ENCODE results near the gene ANTXR2. TPM values are rescaled to one million over a fixed set of nuclear protein-coding genes. Genes with fewer than 3 reads are reported as not detected.

Gene ANTXR2
- total and polyA plus RNA-seq, 2 of the 13 experiments (the other 11 are each of a cell fraction or from before 2014, with no cell fraction given) = 4.6 to 14.5 TPM

- Histone ChIP-seq H3K9ac (ENCODE audit: insufficient read depth, low read depth, low read length) (no peak overlapping the region), H2AFZ (ENCODE audit: low read length) (no peak overlapping the region), H3K27me3 (ENCODE audit: control insufficient read depth in 1 of 2, insufficient read depth in 2 of 2, low read length in 2 of 2) (no peaks in the 10 kb centered on the region), H3K79me2 (ENCODE audit: insufficient read depth, low read length) (no peaks in the 10 kb centered on the region), H4K20me1 (ENCODE audit: insufficient read depth, low read length) (no peaks in the 10 kb centered on the region), H3K36me3 (replicated peaks in 1 of 2; ENCODE audit: control insufficient read depth in 1 of 2, insufficient read depth in 2 of 2, low read length in 2 of 2) (no peaks in the 10 kb centered on the region), H3K4me1 (ENCODE audit: insufficient read depth, low read length) (no peaks in the 10 kb centered on the region), H3K4me2 (ENCODE audit: low read depth, low read length) (no peak overlapping the region), H3K27ac (ENCODE audit: extremely low read length, insufficient read depth, low read length) (no peak overlapping the region), H3K4me3 (replicated peaks in 1 of 3; ENCODE audit: insufficient read depth in 1 of 3, low read depth in 2 of 3, low read length in 3 of 3) (no peak overlapping the region), H3K9me3 (ENCODE audit: low read length) (peaks cover 14% of the 10 kb centered on the region; the same call in 1 of the 2 replicates)
- intact Hi-C loops (cut with micrococcal nuclease; ENCODE audit: unreplicated experiment) = no loop called here
- POLR2A ChIA-PET = no interaction called here
- TF ChIP-seq ZNF362 (CRISPR knock-in tag; IDR thresholded peaks at IDR 0.05; ENCODE audit: borderline replicate concordance) (no peak), ZNF10 (CRISPR knock-in tag; IDR thresholded peaks at IDR 0.05; ENCODE audit: borderline replicate concordance, low read depth) (no peak), MAZ (IDR thresholded peaks at IDR 0.05; ENCODE audit: borderline replicate concordance, low read depth, low read length) (no peak), MAZ (CRISPR knock-in tag; IDR thresholded peaks at IDR 0.05; ENCODE audit: low read depth) (no peak), BCL3 (CRISPR knock-in tag; IDR thresholded peaks at IDR 0.05) (no peak), ZNF451 (CRISPR knock-in tag; IDR thresholded peaks at IDR 0.05) (no peak), DR1 (CRISPR knock-in tag; IDR thresholded peaks at IDR 0.05) (no peak), ATM (IDR thresholded peaks at IDR 0.05; ENCODE audit: borderline replicate concordance) (no peak), HOXA9 (CRISPR knock-in tag; IDR thresholded peaks at IDR 0.05; ENCODE audit: borderline replicate concordance) (no peak), HNRNPH1 (optimal IDR thresholded peaks at IDR 0.05; ENCODE audit: low read depth, low read length) (no peak), PPARG (CRISPR knock-in tag; conservative IDR thresholded peaks at IDR 0.05) (no peak), ZNF782 (CRISPR knock-in tag; IDR thresholded peaks at IDR 0.05; ENCODE audit: borderline replicate concordance) (no peak), KLF16 (CRISPR knock-in tag; IDR thresholded peaks at IDR 0.05) (no peak), ZFP36L2 (CRISPR knock-in tag; IDR thresholded peaks at IDR 0.05) (no peak), BHLHE40 (IDR thresholded peaks at IDR 0.05; ENCODE audit: low read length) (no peak)
- ATAC-seq (no peak), DNase-seq (ENCODE audit: low spot score) (no peak), FAIRE-seq (no peak)
- CTCF ChIA-PET (ENCODE audit: low intra/inter-chr PET ratio, low total read pairs) = no interaction called here
- in situ Hi-C loops (cut with HindIII; ENCODE audit: extremely low pct_ligation_motif_present, low pct_unique_long_range_greater_than_20kb) = no loop called here
- 96% methylated on average over 1 of the region's 1 CpG for WGBS (ENCODE audit: low lambda C conversion rate)
- BruUV-seq (replicated peaks) = no TSS peak
Measured at GRCh38 chr4:80107374-80107773, 34.3 kb upstream of the ANTXR2 start.

All from HepG2 (cell line).